Activated CD8-positive, alpha-beta memory T cell treated with anti-CD3 and anti-CD28 coated beads for 48 hours (primary cell): ENCODE data around the gene AP1G1.
"Not testable (repeated sequence)": the region's sequence is repeated elsewhere in the genome, so short reads cannot be mapped to it uniquely, and the experiment has no call there.

Source experiments
- DNase-seq, 3 experiments: peaks; one replicate each; pipeline ENCODE4 v3.0.0-alpha.2; 2020; ENCODE audit warnings: low read depth in 2 of 3, low spot score in 2 of 3

Gene AP1G1

GRCh38 chr16:71707199-71707598 lies 101.4 kb downstream of the AP1G1 start:
- no peak for DNase-seq

GRCh38 chr16:71706046-71706445 lies 102.6 kb downstream of the AP1G1 start:
- no peak for DNase-seq

- no peak for DNase-seq
Measured at GRCh38 chr16:71703333-71703732, 105.3 kb downstream of the AP1G1 start.

GRCh38 chr16:71700831-71701230 lies 107.8 kb downstream of the AP1G1 start:
- no peak for DNase-seq

GRCh38 chr16:71698491-71698890 lies 110.1 kb downstream of the AP1G1 start:
- DNase-seq, result no peak

- DNase-seq, result no peak
Measured at GRCh38 chr16:71693164-71693563, 115.5 kb downstream of the AP1G1 start.

- no peak for DNase-seq
Measured at GRCh38 chr16:71689901-71690300, 118.7 kb downstream of the AP1G1 start.

- no peak for DNase-seq
Measured at GRCh38 chr16:71687861-71688260, 120.8 kb downstream of the AP1G1 start.

- not testable (repeated sequence) for DNase-seq
Measured at GRCh38 chr16:71684280-71684679, 124.4 kb downstream of the AP1G1 start.

- DNase-seq, result no peak
Measured at GRCh38 chr16:71681360-71681759, 127.3 kb downstream of the AP1G1 start.
